K562 (cell line): ENCODE measurements around the gene PPM1F. TPM values are rescaled to one million over a fixed set of nuclear protein-coding genes. Genes with fewer than 3 reads are reported as not detected.

Experiments used
- BACH1 ChIP-seq: fragments of 200-800 bp; sonication (Bioruptor generic); IDR thresholded peaks from 2 replicates; pipeline ENCODE4 v1.6.1; 2016; ENCODE audit warnings: missing genetic modification characterization, missing compliant biosample characterization
- HDAC2 ChIP-seq: fragments of 450-650 bp; IDR thresholded peaks from 2 replicates; pipeline ENCODE4 v1.6.1; 2016; ENCODE audit warnings: mild to moderate bottlenecking
- NELFE ChIP-seq: IDR thresholded peaks from 2 replicates; pipeline ENCODE4 v1.6.1; 2011; ENCODE audit warnings: mild to moderate bottlenecking; ENCODE audit not compliant: insufficient read depth, insufficient read length
- PCBP1 ChIP-seq: fragments of 200-400 bp; formaldehyde crosslinking; IDR thresholded peaks from 2 replicates; pipeline ENCODE4 v1.6.1; 2018; ENCODE audit warnings: mild to moderate bottlenecking, low read depth, low read length; ENCODE audit not compliant: poor library complexity, severe bottlenecking
- TCF7L2 ChIP-seq: fragments of 150-350 bp; IDR thresholded peaks from 2 replicates; pipeline ENCODE4 v1.6.1; 2016; ENCODE audit warnings: low read depth, mild to moderate bottlenecking, low read length, moderate library complexity
- TEAD1 ChIP-seq, 2 experiments: fragments of 450-650 bp in 1 of 2; sonication (generic) in 1 of 2; formaldehyde crosslinking; IDR thresholded peaks; 2 replicates each; pipeline versions ENCODE4 v1.4.0 to v1.8.0; 2020 to 2022; ENCODE audit warnings: mild to moderate bottlenecking in 2 of 2, missing genetic modification reagents in 1 of 2
- ZNF121 ChIP-seq: sonication (generic); formaldehyde crosslinking; conservative IDR thresholded peaks from 2 replicates; pipeline ENCODE4 v1.8.0; 2022; ENCODE audit warnings: missing genetic modification reagents
- ZNF143 ChIP-seq: sonication (generic); formaldehyde crosslinking; IDR thresholded peaks from 2 replicates; pipeline ENCODE4 v1.9.0; 2022; ENCODE audit warnings: mild to moderate bottlenecking, missing genetic modification reagents
- ZNF431 ChIP-seq: sonication (generic); formaldehyde crosslinking; IDR thresholded peaks from 2 replicates; pipeline ENCODE4 v1.8.0; 2022; ENCODE audit warnings: mild to moderate bottlenecking, missing genetic modification reagents
- polyA plus RNA-seq, 8 experiments: library from polyadenylated mRNA; depleted of rRNA in 4 of 8; stranded (reverse) in 5 of 8; unstranded in 3 of 8; fragments of >200 nt; fragmentation: Nextera tagmentation in 2 of 8; fragmentation: Illumina TruSeq in 1 of 8; extraction: Ambion mirVana in 2 of 8; extraction: Trizol in 1 of 8; gene quantifications; 2 replicates each; pipeline versions ENCODE4 v1.2.1 to v1.2.3, GENCODE V29; 2011 to 2014; ENCODE audit warnings: inconsistent platforms in 1 of 8, missing spikeins in 1 of 8
- total RNA-seq, 7 experiments: library from RNA; depleted of rRNA in 6 of 7; stranded (reverse); fragments of >200 nt in 6 of 7; fragmentation: Illumina TruSeq in 2 of 7; extraction: Trizol in 2 of 7; gene quantifications; 2 replicates each; pipeline versions ENCODE4 v1.2.1 to v1.2.3, GENCODE V29; 2011 to 2021; ENCODE audit warnings: low replicate concordance in 1 of 7
- TF ChIP-seq, protein P1 (sequence below): sonication (generic); formaldehyde crosslinking; IDR thresholded peaks from 2 replicates; pipeline ENCODE4 v1.8.1; 2022; ENCODE audit warnings: missing genetic modification reagents
- TF ChIP-seq, protein P2 (sequence below): sonication (generic); formaldehyde crosslinking; IDR thresholded peaks from 2 replicates; pipeline ENCODE4 v1.8.0; 2022; ENCODE audit warnings: mild to moderate bottlenecking, missing genetic modification reagents
- TF ChIP-seq, protein P3 (sequence below): sonication (generic); formaldehyde crosslinking; IDR thresholded peaks from 2 replicates; pipeline ENCODE4 v1.8.0; 2022; ENCODE audit warnings: mild to moderate bottlenecking, missing genetic modification reagents, borderline replicate concordance

The PPM1F gene
- total and polyA plus RNA-seq, 9 of the 15 experiments (the other 6 are each of a cell fraction or from before 2014, with no cell fraction given), result 2.1 to 159 (median 64.0) TPM

DNA sequence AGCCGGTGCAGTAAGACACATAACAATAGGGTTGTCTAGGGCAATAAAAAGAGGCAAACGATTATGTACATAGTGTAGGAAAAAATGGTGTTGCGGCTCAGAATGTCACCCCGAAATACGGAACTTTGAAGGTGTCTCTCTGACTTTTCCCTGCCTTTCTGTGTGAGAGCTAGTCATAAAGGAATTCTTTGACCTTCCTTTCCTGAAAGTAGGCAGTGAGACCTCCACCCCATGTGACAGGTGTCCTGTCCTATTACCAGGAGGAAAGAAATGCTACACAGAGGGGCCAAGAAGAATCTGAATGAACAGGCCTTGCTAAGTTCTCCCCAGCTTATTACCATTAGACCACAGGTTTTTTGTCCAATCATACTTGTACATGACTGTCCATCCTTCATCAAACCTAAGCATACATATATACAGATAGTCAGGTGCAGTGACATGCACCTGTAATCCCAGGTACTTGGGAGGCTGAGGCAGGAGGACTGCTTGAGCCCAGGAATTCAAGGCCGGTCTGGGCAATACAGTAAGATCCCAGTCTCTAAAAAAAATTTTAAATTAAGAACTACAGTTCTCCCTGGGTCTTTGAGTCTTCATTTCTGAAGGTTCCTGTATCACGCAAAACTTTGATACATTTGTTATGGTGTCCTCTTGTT lies 46.1 kb upstream of the PPM1F start (continued):
- TF ChIP-seq, protein P1, sequence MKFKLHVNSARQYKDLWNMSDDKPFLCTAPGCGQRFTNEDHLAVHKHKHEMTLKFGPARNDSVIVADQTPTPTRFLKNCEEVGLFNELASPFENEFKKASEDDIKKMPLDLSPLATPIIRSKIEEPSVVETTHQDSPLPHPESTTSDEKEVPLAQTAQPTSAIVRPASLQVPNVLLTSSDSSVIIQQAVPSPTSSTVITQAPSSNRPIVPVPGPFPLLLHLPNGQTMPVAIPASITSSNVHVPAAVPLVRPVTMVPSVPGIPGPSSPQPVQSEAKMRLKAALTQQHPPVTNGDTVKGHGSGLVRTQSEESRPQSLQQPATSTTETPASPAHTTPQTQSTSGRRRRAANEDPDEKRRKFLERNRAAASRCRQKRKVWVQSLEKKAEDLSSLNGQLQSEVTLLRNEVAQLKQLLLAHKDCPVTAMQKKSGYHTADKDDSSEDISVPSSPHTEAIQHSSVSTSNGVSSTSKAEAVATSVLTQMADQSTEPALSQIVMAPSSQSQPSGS (CRISPR knock-in tag), result no peak
- 0 out of 2 replicates have a peak, but pooled peaks have one; percentile 12 for TF ChIP-seq ZNF431 (CRISPR knock-in tag)
- no peak for TF ChIP-seq HDAC2
- TF ChIP-seq BACH1, result no peak
- TF ChIP-seq TEAD1 (CRISPR knock-in tag; IDR thresholded peaks at IDR 0.05), result peak in 1 of 2 experiments; percentile 68; a peak in 1 of 4 replicates
- no peak for TF ChIP-seq PCBP1
- TF ChIP-seq, protein P2, sequence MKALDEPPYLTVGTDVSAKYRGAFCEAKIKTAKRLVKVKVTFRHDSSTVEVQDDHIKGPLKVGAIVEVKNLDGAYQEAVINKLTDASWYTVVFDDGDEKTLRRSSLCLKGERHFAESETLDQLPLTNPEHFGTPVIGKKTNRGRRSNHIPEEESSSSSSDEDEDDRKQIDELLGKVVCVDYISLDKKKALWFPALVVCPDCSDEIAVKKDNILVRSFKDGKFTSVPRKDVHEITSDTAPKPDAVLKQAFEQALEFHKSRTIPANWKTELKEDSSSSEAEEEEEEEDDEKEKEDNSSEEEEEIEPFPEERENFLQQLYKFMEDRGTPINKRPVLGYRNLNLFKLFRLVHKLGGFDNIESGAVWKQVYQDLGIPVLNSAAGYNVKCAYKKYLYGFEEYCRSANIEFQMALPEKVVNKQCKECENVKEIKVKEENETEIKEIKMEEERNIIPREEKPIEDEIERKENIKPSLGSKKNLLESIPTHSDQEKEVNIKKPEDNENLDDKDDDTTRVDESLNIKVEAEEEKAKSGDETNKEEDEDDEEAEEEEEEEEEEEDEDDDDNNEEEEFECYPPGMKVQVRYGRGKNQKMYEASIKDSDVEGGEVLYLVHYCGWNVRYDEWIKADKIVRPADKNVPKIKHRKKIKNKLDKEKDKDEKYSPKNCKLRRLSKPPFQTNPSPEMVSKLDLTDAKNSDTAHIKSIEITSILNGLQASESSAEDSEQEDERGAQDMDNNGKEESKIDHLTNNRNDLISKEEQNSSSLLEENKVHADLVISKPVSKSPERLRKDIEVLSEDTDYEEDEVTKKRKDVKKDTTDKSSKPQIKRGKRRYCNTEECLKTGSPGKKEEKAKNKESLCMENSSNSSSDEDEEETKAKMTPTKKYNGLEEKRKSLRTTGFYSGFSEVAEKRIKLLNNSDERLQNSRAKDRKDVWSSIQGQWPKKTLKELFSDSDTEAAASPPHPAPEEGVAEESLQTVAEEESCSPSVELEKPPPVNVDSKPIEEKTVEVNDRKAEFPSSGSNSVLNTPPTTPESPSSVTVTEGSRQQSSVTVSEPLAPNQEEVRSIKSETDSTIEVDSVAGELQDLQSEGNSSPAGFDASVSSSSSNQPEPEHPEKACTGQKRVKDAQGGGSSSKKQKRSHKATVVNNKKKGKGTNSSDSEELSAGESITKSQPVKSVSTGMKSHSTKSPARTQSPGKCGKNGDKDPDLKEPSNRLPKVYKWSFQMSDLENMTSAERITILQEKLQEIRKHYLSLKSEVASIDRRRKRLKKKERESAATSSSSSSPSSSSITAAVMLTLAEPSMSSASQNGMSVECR (CRISPR knock-in tag), result 0 out of 2 replicates have a peak, but pooled peaks have one; percentile 47
- no peak for TF ChIP-seq NELFE
- TF ChIP-seq TCF7L2, result no peak
- peak; percentile 97 for TF ChIP-seq ZNF121 (CRISPR knock-in tag)
- TF ChIP-seq, protein P3, sequence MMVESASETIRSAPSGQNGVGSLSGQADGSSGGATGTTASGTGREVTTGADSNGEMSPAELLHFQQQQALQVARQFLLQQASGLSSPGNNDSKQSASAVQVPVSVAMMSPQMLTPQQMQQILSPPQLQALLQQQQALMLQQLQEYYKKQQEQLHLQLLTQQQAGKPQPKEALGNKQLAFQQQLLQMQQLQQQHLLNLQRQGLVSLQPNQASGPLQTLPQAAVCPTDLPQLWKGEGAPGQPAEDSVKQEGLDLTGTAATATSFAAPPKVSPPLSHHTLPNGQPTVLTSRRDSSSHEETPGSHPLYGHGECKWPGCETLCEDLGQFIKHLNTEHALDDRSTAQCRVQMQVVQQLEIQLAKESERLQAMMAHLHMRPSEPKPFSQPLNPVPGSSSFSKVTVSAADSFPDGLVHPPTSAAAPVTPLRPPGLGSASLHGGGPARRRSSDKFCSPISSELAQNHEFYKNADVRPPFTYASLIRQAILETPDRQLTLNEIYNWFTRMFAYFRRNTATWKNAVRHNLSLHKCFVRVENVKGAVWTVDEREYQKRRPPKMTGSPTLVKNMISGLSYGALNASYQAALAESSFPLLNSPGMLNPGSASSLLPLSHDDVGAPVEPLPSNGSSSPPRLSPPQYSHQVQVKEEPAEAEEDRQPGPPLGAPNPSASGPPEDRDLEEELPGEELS, result no peak
- no peak for TF ChIP-seq ZNF143 (CRISPR knock-in tag)
- TF ChIP-seq, all 486 proteins: peak for 9
